GM18499 (cell line): ENCODE results near the gene SSR4.
"Not testable (repeated sequence)": the region's sequence is repeated elsewhere in the genome, so short reads cannot be mapped to it uniquely, and the experiment has no call there.

ENCODE experiments used
- ATAC-seq: cut with Tn5 transposase; IDR thresholded peaks from one replicate; pipeline ENCODE4 v1.9.1; 2021; ENCODE audit warnings: moderate number of reproducible peaks; ENCODE audit not compliant: insufficient read depth, unreplicated experiment

SSR4 gene

DNA sequence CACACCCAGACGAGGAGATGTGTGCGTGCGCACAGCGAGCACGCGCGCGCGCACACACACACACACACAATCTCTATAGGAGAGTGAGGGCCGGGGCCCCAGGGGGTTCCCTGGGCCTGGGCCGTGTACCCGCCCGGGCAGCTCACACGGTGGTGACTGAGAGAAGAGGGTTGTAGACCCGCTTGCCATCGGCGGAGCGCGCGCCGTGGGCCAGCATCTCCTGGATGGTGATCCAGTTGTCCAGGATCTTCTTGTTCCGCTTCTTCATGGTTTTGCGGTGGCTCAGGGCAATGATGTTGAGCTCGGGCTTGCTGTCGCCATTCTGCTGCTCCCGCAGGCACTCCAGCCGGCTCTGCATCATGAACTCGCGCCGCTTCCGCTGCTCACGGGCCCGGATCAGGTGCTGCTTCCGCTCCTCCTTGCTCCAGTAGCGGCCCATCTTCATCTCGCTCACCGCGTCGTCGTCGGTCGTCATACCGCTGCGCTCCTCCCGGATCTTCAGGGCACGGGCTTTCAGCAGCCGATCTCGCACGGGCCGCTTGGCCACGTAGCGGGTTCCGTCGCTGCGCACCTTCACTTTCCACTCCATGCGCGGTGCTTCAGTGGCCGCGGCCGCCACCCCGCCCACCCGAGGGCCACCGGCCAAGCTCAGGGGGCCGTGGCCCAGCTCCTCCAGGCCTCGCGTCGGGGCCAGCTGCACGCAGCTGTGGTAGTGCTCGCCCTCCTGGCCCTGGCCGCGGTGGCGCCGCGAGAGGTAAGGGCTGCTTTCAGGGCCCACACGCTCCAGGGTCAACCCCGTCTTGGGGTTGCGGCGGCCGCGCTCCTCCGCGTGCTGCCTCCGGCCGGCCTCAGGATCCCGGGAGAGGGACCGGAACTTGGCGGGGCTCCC, 9.0 kb downstream of the SSR4 start:
- ATAC-seq, result no peak

- no peak for ATAC-seq
Observed at GRCh38 chrX:153804100-153804595, 9.7 kb downstream of the SSR4 start.

GRCh38 chrX:153804621-153805020, 10.2 kb downstream of the SSR4 start:
- ATAC-seq, result no peak

DNA sequence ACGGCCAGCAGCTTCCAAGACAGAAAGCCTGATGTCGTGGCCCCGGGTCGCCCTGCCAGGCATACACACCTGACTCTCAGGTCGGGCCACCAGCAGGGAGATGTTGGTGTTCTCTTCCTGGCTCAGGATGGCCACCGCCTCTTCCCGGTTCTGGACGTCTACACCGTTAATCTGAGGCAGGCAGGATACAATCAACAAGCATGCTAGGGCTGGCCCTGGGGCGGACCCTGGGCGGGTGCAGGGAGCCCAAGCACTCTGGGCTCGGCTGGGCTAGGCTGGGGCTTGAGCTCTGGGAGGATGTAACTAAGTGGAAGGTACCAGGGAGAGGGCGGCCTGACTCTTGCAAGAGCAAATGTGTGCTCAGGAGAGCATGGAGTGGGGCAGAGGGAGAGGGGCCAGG, 11.0 kb downstream of the SSR4 start:
- ATAC-seq, result no peak

GRCh38 chrX:153806999-153807575, 12.6 kb downstream of the SSR4 start:
- no peak for ATAC-seq

DNA sequence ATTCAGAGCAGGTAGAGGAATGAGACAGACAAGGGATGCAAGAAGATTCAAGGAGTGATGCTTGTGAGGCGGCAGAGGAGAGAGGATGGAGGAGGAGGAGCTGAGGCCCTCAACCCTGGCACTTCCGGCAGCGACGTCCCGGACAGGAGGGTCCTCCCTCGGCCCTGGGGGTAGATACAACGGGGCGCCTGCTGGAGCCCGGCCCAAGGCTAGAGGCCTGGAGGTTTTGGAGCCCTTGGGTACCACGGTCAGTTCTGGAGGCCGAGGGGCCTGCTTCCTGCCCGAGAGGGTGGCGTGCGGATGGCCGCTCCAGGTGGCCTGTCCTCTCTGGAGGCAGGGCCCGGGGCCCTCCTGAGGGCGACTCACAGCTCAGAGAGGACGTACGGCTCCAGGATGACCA, 13.5 kb downstream of the SSR4 start:
- ATAC-seq, result no peak

DNA sequence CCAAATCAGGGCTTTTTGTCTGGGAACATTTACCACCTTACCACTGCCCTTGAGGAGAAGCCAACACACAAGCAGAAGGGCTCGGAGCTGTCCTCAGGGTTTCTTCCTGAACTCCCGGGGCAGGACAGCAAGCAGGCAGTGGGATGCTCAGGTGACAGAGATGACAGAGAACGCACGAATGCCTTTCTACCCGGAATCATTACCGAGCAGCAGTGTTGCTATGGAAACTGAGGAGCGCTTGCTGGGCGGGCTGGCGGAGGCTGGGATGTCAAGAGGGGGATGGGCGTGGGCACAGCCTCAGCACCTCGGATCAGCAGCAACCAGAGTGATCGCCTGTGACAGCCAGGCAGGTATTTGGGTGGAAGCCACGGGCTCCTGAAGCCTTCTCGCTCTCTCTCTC, 17.8 kb downstream of the SSR4 start:
- no peak for ATAC-seq

DNA sequence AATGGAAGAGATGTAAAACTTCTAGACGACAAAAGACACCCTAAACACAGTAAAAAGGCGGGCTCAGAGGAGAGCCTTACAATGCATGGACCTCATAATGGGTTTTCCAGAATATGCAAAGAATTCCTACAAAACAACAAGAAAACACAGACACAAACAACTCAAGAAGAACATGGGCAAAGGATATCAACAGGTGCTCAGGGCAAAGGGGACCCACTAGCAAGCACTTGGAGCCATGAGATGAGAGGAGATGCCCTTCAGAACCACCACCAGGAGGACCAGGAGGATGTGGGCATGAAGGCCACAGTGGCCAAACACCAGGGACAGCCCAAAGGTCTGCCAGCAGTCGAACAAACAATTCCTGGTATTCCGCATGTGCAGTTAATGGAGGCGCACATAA, 18.7 kb downstream of the SSR4 start:
- no peak for ATAC-seq

GRCh38 chrX:153814591-153815315, 20.3 kb downstream of the SSR4 start:
- no peak for ATAC-seq

GRCh38 chrX:153816831-153817690, 22.6 kb downstream of the SSR4 start:
- ATAC-seq, result no peak

- ATAC-seq, result not testable (repeated sequence)
Observed at GRCh38 chrX:153818064-153818463, 23.6 kb downstream of the SSR4 start.

GRCh38 chrX:153818571-153819383, 24.3 kb downstream of the SSR4 start:
- ATAC-seq, result no peak

DNA sequence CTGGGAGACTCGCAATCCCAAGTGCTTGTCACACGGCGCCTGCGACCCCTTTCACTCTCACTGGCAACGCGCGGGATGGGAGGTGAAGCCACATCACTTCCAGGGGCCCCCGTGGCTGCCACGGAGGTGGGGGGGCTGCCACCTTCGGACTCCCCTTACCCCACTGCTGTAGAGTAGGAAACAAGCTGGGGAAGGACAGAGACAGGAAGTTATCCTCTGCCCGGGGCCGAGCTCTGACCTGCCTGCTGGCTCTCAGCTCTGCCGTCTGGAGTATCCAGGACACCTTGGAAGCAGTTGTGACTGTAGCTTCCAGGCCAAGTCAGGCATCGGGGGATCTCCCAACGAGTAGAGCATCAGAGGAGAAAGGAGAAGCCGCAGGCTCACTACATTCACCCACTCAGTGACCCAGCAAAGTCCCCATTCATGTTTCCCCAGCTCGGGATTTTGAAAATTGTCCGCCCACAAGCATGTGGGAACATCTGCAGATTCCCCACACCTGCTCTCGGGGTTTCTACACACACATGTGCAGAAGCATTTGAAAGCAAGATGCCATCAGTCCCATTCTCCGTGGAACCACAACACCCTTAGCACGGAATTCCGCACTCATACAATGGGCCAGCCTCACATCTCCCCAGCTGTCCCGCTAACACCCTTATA, 25.0 kb downstream of the SSR4 start:
- ATAC-seq, result no peak

DNA sequence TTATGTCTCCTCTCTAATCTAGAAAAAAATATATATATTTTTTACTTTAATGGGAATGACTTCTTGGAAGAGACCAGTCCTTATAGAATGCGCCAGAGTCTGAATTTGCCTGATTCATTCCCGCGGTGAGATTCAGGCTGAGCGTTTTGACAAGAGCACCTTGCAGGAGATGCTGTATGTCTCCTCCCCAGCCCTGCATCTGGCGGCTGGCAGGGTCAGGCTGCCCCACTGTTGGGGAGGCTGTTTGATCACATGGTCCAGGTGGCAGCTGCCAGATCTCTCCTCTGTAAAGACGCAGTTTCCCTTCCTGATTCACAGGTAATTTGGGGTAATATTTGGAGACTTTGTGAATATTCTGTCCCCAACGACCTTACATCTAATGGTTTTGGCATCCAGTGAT, 26.1 kb downstream of the SSR4 start:
- ATAC-seq, result no peak

DNA sequence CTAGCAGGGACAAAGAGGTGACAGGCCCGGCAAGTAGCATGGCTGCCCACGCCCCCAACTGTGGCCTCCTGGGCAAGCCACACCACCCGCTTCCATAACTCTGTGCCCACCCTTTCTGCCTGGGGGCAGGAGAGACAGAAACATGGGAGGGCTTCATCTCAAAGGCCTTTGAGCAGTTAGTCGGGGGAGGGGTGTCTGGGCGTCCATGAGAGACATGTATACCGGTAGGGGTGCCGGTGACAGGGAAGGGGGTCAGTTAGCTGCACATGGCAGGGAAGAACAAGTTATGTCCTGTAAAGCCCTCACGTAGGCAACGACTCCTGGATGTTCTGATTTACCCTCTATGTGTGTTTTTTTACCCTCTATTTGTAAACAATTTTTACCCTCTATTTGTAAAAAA, 26.6 kb downstream of the SSR4 start:
- no peak for ATAC-seq

- ATAC-seq, result no peak
Observed at GRCh38 chrX:153824348-153824747, 29.9 kb downstream of the SSR4 start.

DNA sequence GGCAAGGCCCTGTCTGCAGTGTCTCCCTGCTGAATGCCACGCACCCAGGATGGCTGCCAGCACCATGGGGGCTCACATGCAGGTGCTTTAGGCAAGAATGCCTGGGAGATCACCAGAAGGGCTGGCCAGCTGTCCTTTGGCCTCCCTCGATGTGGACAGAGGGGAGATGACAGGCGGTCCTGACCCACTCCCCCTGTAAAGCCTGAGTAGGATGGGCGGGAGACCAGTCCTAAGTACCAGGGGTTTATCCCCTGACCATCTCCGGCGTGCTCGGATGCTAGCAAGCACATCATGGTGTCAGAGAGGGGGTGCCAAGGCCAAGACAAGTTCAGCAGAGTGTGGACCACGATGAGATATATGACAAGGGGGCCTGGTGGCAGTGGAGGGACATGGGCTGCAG, 30.6 kb downstream of the SSR4 start:
- no peak for ATAC-seq

- no peak for ATAC-seq
Observed at GRCh38 chrX:153827016-153827415, 32.5 kb downstream of the SSR4 start.

DNA sequence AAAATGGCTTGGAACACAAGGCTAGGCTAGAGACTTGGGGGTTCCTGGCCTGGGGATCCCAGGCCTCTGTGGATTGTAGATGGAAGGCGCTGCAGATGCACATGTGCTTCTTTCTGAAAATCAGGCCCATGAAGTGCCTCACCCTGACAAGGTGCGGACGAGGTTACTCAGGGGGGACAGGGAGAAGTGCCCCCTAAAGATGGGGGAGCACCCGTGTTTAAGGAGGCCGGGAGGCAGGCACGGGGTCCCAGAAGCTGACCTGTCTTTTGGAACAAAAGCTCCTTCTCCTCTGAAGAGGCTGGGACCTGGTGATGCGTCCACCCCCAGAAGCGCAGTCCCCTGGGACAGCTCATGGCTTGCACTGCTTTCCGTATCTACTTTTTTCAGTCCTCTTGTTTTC, 33.4 kb downstream of the SSR4 start:
- ATAC-seq, result no peak
